Activated CD4-positive, alpha-beta T cell treated with anti-CD3 and anti-CD28 coated beads, Interleukin-2, amount 50 U/mL, for 48 hours (primary cell): ENCODE data around the gene MRAP.
"Not testable (repeated sequence)": the region's sequence is repeated elsewhere in the genome, so short reads cannot be mapped to it uniquely, and the experiment has no call there.

Experiments
- DNase-seq, 2 experiments: peaks; one replicate each; pipeline ENCODE4 v3.0.0-alpha.2; 2020

The MRAP gene

DNA sequence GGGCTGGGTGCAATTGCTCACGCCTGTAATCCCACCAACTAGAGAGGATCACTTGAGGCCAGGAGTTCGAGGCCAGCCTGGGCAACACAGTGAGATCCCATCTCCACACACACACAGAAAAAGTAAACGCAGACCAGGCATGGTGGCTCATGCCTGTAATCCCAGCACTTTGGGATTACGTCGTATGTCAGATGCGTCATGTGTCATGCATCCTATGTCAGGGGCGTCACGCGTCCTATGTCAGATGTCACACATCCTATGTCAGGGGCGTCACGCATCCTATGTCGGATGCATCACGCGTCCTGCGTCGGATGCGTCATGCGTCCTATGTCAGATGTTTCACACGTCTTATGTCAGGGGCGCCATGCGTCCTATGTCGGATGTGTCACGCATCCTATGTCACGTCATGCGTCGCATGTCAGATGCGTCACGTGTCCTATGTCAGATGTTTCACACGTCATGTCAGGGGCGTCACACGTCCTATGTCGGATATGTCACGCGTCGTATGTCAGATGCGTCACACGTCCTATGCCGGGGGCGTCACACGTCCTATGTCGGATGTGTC is 1.5 kb downstream of the MRAP start:
- no peak for DNase-seq

GRCh38 chr21:32301596-32301995 is 2.9 kb downstream of the MRAP start:
- no peak for DNase-seq

- no peak for DNase-seq
Observed at GRCh38 chr21:32302560-32302959, 3.9 kb downstream of the MRAP start.

DNA sequence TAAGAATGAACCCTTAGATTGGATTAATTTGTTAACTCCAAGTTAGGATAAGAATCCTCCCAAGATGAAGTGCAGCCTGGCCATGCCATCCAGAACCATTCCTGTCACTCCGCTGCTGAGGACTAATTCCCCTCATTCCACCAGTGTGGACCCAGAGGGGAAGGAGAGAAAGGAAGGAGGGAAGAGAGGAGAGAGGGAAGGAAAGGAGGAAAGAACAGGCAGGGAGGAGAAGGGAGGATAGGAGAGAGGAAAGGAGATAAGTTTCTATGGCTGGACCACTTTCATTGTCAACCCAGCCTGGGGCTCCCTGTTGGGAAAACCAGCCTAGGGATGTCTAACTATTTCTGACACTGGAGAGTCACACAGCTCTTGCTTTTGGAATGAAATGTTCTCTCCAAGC is 4.7 kb downstream of the MRAP start:
- DNase-seq = no peak

GRCh38 chr21:32304998-32305397 is 6.3 kb downstream of the MRAP start:
- DNase-seq = no peak

- no peak for DNase-seq
Observed at GRCh38 chr21:32306021-32306780, 7.5 kb downstream of the MRAP start.

GRCh38 chr21:32307706-32308105 is 9.1 kb downstream of the MRAP start:
- no peak for DNase-seq

GRCh38 chr21:32308696-32309095 is 10.0 kb downstream of the MRAP start:
- DNase-seq = no peak

- DNase-seq = no peak
Observed at GRCh38 chr21:32309906-32310460, 11.3 kb downstream of the MRAP start.

- DNase-seq = not testable (repeated sequence)
Observed at GRCh38 chr21:32310976-32311375, 12.3 kb downstream of the MRAP start.

- no peak for DNase-seq
Observed at GRCh38 chr21:32311621-32312020, 13.0 kb downstream of the MRAP start.

GRCh38 chr21:32312326-32312725 is 13.7 kb downstream of the MRAP start:
- DNase-seq = no peak

DNA sequence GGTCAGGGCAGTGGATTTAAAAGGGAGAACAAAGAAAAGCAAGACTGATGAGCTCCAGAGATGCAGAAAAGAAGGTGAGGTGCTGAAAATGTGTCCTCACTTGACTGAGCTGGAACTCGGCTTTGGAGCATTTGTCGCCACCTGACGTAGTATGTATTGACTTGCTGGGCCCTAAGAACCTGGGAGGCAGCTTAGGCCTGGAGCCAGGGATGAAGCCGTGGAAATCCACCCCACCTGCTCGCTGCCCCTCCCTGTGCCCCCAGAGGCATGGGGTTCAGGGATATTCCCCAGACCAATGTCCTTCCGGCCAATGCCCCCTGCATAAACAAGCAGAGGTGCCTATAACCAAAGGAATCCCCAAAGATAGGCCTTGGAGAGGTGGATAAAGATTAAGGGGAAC is 14.3 kb downstream of the MRAP start:
- DNase-seq = no peak

GRCh38 chr21:32314806-32315205 is 16.2 kb downstream of the MRAP start:
- DNase-seq = no peak

DNA sequence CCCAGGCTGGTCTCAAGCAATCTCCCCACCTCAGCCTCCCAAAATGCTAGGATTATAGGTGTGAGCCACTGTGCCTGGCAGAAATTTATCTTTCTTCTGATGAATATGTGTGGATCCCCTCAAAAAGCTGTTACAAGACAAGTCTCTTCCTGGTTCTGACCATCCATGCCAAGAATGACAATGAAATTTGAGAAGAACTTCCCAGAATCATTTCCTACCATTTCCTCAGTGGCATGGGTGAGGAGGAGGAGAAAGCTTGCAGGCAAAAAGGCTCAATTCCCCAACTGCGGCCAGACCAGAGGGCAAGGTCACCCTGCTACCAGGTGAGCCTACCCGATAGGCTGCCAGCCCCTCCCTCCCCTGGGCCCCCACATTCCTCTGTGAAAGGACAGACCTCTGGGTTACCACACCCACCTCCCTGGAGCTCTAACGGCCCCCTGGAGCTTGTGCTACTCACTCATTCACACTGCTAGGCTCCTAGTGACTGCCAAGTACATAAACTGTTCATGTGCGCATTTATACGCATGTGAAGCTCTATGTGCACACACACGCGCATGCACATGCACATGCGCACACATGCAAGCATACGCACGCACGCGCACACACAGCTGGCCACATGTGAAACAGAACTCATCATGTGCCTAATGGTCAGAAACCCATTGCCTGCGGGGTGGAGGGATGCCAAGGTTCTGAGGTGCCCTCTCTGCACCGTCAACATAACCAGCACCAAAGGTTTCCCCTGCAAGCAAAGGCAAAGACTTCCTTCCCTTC is 17.0 kb downstream of the MRAP start:
- no peak for DNase-seq

DNA sequence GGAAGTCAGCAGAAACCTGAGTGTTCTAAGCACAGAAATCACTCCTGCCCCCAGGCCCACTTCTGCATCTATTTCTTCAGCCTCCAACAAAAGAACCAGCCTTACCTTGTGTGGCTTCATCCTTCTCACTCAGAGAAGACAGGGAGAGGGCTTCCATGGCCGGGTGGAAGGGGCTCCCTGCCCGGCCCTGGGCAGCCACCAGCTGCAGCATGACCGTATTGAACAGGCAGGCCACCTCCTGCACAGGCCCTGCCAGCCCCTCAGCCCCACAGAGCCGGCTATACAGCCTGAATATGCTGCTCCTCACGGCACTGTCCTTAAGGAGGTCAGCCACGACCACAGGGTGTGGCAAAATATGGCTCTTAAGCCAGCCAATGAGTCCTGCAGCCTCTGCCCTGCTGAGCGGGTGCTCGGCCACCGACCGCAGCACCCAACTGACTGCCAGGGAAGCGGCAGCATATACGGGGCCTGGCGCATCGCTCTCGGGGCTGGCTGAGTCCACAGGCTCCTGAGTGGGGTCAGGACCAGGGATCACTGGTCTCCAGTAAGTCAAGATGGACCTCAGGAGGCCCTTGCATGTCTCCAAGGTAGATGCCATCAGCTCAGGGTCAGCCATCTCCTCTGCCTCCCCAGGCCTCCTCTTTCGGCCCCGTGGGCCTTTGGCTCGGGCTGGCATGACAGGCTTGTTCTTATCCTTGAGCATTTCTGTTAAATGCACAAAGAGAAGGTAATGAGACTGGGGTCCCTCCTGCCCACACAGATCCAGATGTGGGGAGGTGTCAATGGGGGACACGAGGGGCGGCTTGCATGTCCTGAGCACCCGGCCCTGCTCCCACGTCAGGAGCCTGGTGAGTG is 17.9 kb downstream of the MRAP start:
- no peak for DNase-seq

GRCh38 chr21:32317726-32318125 is 19.1 kb downstream of the MRAP start:
- no peak for DNase-seq

DNA sequence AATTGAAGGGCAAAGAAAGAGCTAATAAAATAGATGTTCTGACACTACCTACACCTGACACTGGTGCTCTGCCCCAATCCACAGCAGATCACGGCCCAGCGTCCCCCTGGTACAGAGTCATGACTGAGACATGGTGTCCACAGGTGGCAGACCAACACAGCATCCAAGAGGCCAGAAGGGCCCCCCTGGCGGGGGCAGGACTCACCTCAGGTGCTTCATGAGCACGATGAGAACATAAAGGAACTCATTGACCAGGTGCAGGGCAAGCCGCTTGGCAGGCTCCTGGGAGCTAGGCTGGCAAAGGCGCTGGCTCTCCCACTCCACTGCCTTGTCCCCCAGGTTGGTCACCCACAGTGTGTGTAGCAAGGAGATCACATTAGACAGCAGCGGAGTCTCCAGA is 20.4 kb downstream of the MRAP start:
- no peak for DNase-seq

DNA sequence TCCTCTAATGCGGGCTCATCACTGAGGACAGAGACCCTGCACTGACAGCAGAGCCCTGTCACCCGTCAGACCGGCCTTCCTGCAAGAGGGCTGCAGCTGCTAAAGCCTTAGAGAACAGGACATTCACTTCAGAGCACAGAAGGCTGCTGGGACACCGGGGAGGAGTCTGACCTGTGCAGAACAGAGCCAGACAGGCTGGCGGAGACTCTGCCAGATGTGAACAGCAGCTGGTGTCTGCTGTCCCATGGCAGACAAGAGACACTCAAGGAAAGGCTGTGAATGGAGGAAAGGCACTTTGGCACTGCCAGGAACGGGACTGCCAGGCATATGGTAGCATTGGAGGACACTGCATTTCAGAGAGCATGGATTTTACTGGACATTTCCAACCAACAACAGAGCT is 21.4 kb downstream of the MRAP start:
- DNase-seq = no peak

- DNase-seq = no peak
Observed at GRCh38 chr21:32320726-32321125, 22.1 kb downstream of the MRAP start.

- DNase-seq = no peak
Observed at GRCh38 chr21:32321480-32321879, 22.8 kb downstream of the MRAP start.

DNA sequence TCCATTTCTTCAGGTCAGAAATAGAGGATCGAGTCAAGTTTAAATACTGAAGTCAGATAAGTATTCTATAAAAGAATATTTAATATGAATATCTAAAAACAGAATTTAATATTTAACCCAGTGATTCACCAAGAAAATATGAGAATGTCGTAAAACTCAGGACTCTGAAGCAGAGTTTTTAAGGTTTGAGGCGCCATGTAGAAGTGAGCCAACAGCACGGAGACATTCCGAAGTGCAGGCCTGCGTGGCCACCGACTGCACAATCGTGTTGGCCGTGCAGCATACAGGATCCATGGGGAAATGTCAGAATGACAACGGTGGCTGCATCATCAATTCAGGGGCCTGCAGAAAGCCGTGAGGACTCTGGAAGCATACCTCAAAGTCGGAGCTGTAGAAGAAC is 23.4 kb downstream of the MRAP start:
- no peak for DNase-seq

DNA sequence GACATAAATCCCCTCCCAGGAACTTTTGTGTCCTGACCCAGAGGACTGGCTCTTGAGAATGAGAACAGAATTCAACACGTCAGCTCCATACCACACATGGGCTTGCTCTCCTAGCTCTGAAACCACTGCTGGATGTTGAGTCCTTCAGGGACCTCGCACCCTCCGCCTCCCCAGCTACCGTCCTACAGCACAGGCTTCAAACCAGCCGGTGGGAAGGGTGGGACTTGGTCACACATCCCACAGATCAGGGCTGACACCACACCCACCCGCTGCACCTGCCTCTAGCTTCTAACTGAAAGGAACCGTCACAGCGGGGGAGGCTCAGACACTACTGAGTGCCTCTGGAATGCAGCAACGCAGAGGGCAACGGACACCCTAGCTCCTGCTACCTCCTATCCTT is 24.0 kb downstream of the MRAP start:
- no peak for DNase-seq
